Measurements from ENCODE around the gene MAGI3. TPM values are rescaled to one million over a fixed set of nuclear protein-coding genes. Genes with fewer than 3 reads are reported as not detected.

Gene MAGI3
- total and polyA plus RNA-seq, 8 donors = 27.4 to 62.2 (median 36.3) TPM

DNA sequence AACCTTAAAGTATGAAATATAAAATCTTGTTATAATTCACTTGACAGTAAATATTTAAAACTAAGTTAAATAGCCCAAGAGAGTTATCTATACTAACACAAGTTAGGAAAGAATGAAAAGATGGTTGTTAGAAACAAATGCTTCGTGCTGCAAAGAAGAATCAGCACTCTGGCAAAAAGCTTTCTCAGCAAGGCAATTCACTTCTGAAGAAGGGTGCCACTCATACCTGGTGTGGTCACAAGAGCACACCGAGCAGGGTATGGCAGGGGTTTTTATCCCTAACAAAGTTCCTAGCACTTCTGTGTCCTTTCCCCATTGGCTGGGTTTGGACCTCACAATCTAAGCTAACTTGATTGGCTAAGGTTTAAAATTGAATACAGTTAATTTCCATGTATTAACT is 121.0 kb downstream of the MAGI3 start:
- Histone ChIP-seq H3K4me1 (no peaks in the 10 kb centered on the region), H3K36me3 (no peaks in the 10 kb centered on the region), H3K27ac (no peak overlapping the region), H3K27me3 (no peaks in the 10 kb centered on the region), H3K4me3 (no peak overlapping the region), H3K9me3 (peaks cover 5 to 21% of the 10 kb centered on the region in 2 donors)
- no peak for DNase-seq
- TF ChIP-seq, protein P1, sequence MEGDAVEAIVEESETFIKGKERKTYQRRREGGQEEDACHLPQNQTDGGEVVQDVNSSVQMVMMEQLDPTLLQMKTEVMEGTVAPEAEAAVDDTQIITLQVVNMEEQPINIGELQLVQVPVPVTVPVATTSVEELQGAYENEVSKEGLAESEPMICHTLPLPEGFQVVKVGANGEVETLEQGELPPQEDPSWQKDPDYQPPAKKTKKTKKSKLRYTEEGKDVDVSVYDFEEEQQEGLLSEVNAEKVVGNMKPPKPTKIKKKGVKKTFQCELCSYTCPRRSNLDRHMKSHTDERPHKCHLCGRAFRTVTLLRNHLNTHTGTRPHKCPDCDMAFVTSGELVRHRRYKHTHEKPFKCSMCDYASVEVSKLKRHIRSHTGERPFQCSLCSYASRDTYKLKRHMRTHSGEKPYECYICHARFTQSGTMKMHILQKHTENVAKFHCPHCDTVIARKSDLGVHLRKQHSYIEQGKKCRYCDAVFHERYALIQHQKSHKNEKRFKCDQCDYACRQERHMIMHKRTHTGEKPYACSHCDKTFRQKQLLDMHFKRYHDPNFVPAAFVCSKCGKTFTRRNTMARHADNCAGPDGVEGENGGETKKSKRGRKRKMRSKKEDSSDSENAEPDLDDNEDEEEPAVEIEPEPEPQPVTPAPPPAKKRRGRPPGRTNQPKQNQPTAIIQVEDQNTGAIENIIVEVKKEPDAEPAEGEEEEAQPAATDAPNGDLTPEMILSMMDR (IDR thresholded peaks at IDR 0.05) = no peak
- no peak for ATAC-seq
- intact Hi-C loops (cut with DNase I) = no loop called here

DNA sequence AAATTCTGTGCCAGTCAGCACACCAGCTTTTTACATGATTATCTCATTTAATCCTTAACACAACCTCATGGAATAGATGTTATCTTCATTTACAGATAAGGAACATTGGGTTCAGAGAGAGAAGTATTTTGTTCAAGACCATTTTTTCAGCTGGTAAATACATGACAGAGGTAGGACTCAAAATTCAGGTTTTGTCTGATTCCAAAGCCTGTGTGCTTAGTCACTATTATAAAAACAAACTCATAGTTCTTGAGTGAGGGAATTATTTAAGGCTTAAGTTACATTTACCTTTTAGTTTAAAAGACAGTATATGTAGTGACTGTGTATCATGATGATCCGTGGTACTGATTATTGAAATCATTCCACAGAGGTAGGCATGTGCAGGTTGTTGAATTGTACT is 125.2 kb downstream of the MAGI3 start:
- DNase-seq = no peak
- no peaks in the 10 kb centered on the region for H3K4me1 ChIP-seq
- peaks cover 5 to 16% of the 10 kb centered on the region in 2 donors for H3K9me3 ChIP-seq
- intact Hi-C loops (cut with DNase I) = no loop called here
- H3K36me3 ChIP-seq = no peaks in the 10 kb centered on the region
- no peak for ATAC-seq
- TF ChIP-seq, protein P1 (IDR thresholded peaks at IDR 0.05) = no peak
- H3K27ac ChIP-seq = no peak overlapping the region
- no peaks in the 10 kb centered on the region for H3K27me3 ChIP-seq
- no peak overlapping the region for H3K4me3 ChIP-seq

DNA sequence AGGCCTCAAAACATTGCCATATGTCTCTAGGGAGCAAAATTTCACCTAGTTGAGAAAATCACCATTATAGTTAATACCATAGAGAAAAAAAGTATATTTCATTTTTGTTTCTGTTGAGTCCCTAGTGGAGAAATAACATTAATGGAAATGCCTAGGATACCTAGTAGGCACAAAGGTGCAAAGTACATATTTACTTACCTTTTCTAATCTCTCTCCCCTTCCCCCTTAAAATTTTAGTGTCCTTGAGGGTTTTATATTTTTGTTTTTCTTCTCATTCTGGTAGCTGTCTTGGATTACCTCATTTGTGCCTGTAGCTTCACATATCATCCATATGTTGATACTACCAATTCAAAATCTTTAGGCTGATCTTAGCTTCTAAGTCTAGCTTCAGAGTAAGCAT is 127.0 kb downstream of the MAGI3 start:
- H3K27me3 ChIP-seq = no peaks in the 10 kb centered on the region
- H3K36me3 ChIP-seq = no peaks in the 10 kb centered on the region
- no peaks in the 10 kb centered on the region for H3K9me3 ChIP-seq
- no peaks in the 10 kb centered on the region for H3K4me1 ChIP-seq
- DNase-seq (no peak), ATAC-seq (no peak)
- intact Hi-C loops (cut with DNase I) = no loop called here
- H3K27ac ChIP-seq = no peak overlapping the region
- TF ChIP-seq, protein P1 (IDR thresholded peaks at IDR 0.05) = no peak
- no peak overlapping the region for H3K4me3 ChIP-seq

DNA sequence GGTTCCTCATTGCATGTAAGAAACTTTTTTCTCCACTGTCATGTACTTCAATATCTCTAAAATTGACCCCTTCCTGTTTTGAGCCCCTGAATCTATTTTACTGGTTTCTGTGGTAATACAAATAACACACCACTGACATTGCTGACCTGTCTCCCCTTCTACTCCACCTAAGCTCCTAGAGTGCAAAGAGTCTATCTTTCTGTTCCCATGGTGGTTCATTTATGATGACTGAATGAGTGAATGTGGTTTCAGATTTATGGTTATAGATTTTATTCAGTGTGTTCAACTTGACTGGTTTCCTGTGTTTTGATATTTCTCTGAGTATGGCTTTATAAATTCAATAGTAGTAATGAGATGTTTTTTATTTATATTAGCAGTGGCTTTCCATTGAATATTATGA is 127.7 kb downstream of the MAGI3 start:
- H3K9me3 ChIP-seq = no peaks in the 10 kb centered on the region
- no peak overlapping the region for H3K27ac ChIP-seq
- H3K27me3 ChIP-seq = no peaks in the 10 kb centered on the region
- no peak for ATAC-seq
- no peak for DNase-seq
- H3K36me3 ChIP-seq = no peaks in the 10 kb centered on the region
- TF ChIP-seq, protein P1 (IDR thresholded peaks at IDR 0.05) = no peak
- H3K4me3 ChIP-seq = no peak overlapping the region
- intact Hi-C loops (cut with DNase I) = no loop called here
- H3K4me1 ChIP-seq = no peaks in the 10 kb centered on the region

DNA sequence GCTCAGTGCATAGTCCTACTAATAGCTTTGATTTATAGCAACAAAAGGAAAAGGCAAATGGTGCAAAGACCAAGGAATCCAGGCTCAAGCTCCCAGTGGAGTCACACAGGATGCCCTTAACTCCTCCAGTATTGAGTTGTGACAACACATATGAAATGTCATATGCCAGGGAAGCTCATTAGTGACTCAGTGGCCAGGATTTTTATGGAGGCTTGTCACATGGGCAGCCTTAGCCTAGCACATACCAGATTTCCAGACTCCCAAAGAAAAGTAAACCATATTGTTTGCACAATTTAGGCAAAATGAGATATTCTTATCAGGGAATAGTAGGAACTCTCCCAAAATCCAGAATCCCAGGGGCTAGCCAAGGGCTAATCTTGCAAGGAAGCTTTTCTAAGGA is 129.2 kb downstream of the MAGI3 start:
- Histone ChIP-seq H3K27ac (no peak overlapping the region), H3K4me3 (no peak overlapping the region), H3K36me3 (no peaks in the 10 kb centered on the region), H3K27me3 (no peaks in the 10 kb centered on the region), H3K9me3 (peaks cover 0 to 11% of the 10 kb centered on the region in 2 donors), H3K4me1 (no peaks in the 10 kb centered on the region)
- TF ChIP-seq, protein P1 (IDR thresholded peaks at IDR 0.05) = no peak
- intact Hi-C loops (cut with DNase I) = no loop called here
- DNase-seq (no peak), ATAC-seq (peak; percentile 45)
